ENCODE measurements around the gene ATP12A.
"Not testable (repeated sequence)": the region's sequence is repeated elsewhere in the genome, so short reads cannot be mapped to it uniquely, and the experiment has no call there.

The ATP12A gene

DNA sequence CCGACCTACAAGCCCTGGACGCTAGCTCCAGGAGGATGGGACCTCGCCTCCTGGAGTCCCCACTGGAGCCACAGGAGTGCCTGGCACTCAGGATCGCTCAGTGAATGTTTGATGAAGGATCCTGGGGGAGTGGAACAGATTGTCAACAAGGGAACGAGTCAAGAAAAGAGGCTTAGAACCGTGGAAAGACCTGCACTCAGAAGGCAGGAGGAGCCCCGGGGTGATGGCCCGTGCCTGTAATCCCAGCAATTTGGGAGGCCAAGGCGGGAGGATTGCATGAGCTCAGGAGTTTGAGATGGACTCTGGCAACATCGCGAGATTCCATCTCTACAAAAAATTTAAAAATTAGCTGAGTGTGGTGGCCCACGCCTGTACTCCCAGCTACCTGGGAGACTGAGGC lies 38.9 kb downstream of the ATP12A start:
- peak; percentile 9 for DNase-seq
- Mint-ChIP-seq H3K36me3 (ENCODE audit: low read depth) (no peaks in the 10 kb centered on the region), H3K27me3 (peaks cover 9% of the 10 kb centered on the region), H3K9me3 (no peaks in the 10 kb centered on the region), H3K4me3 (no peak overlapping the region), H3K4me1 (ENCODE audit: low read depth) (no peaks in the 10 kb centered on the region), H3K27ac (no peak overlapping the region)

DNA sequence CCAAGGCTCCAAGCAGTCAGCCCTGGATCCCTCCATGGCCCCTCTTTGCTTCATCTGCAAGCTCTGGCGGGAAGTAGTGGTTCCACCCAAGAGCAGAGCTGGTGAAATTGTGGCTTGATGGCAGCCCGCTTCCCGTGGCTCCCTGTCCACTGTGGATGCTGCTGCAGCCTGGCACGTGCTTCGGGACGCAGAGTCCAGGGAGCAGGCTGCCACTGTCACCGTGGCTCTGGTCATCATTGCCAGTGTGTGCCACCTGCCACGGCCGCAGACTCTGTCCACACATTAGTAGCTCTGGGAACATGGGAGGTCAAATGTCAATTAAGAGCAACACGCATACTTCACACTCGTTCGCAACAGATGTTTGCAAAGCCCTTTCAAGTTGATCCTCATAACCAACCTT lies 43.0 kb downstream of the ATP12A start:
- no peak overlapping the region for H3K27ac Mint-ChIP-seq
- no peaks in the 10 kb centered on the region for H3K27me3 Mint-ChIP-seq

DNA sequence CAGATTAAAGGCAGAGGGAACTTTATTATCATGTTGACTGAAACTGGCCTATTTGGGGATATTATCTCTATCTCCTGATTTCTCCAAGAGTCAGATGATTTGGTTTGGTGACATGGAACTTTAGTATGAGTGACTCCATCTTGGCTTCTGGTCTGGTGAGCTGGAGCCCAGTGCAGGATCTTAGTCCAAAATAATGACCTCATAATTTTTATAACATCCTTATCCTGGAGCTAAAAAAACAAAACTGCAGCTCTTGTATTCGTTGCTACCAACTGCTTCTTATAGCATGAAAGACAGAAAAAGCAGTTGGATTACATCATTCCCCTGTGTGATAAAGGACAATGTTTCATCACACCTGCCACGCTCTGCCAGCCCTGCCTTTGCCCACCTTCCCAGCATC lies 44.5 kb downstream of the ATP12A start:
- no peaks in the 10 kb centered on the region for H3K27me3 Mint-ChIP-seq
- no peak overlapping the region for H3K4me3 Mint-ChIP-seq
- no peaks in the 10 kb centered on the region for H3K36me3 Mint-ChIP-seq (ENCODE audit: low read depth)
- H3K4me1 Mint-ChIP-seq (ENCODE audit: low read depth): no peaks in the 10 kb centered on the region
- H3K9me3 Mint-ChIP-seq: no peaks in the 10 kb centered on the region
- no peak overlapping the region for H3K27ac Mint-ChIP-seq
- DNase-seq: no peak

More for the DNA sequence above, 43.0 kb downstream of the ATP12A start:
- peak; percentile 3 for DNase-seq
- Mint-ChIP-seq H3K36me3 (ENCODE audit: low read depth) (no peaks in the 10 kb centered on the region), H3K4me1 (ENCODE audit: low read depth) (no peaks in the 10 kb centered on the region), H3K4me3 (no peak overlapping the region), H3K9me3 (no peaks in the 10 kb centered on the region)

- Mint-ChIP-seq H3K4me3 (no peak overlapping the region), H3K36me3 (ENCODE audit: low read depth) (no peaks in the 10 kb centered on the region), H3K27ac (no peak overlapping the region), H3K4me1 (ENCODE audit: low read depth) (no peaks in the 10 kb centered on the region), H3K27me3 (no peaks in the 10 kb centered on the region), H3K9me3 (no peaks in the 10 kb centered on the region)
- no peak for DNase-seq
Measured at GRCh38 chr13:24725379-24725778, 45.2 kb downstream of the ATP12A start.

- H3K27ac Mint-ChIP-seq: no peak overlapping the region
- H3K36me3 Mint-ChIP-seq (ENCODE audit: low read depth): no peaks in the 10 kb centered on the region
- no peak overlapping the region for H3K4me3 Mint-ChIP-seq
- peaks cover 10% of the 10 kb centered on the region for H3K27me3 Mint-ChIP-seq
- H3K9me3 Mint-ChIP-seq: no peaks in the 10 kb centered on the region
- peak; percentile 69 for DNase-seq
- H3K4me1 Mint-ChIP-seq (ENCODE audit: low read depth): peaks cover 4% of the 10 kb centered on the region
Measured at GRCh38 chr13:24727731-24728601, 47.8 kb downstream of the ATP12A start.

DNA sequence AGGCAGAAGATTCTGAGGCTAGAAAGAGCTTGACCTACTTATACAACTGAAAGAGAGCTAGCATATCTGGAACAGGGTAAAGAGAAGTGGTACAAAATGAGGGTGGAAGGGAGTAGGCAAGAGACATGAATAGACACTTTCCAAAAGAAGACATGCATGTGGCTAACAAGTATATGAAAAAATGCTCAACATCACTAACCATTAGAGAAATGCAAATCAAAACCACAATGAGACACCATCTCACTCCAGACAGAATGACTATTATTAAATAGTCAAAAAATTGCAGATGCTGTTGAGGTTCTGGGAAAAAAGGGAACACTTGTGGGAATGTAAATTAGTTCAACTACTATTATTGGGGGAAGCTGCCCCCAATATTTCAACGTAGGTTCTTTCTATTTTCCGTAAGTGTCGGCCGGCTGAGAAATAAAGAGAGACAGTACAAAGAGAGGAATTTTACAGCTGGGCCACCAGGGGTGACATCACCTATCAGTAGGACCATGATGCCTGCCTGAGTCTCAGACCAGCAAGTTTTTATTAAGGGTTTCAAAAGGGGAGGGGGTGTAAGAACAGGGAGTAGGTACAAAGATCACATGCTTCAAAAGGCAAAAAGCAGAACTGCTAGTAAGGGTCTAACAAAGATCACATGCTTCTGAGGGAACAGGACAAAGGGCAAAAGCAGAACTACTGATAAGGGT lies 50.8 kb downstream of the ATP12A start:
- not testable (repeated sequence) for H3K9me3 Mint-ChIP-seq; DNase-seq; H3K4me3 Mint-ChIP-seq; H3K27ac Mint-ChIP-seq; H3K4me1 Mint-ChIP-seq (ENCODE audit: low read depth); H3K36me3 Mint-ChIP-seq (ENCODE audit: low read depth)
- peaks cover 10% of the 10 kb centered on the region for H3K27me3 Mint-ChIP-seq

GRCh38 chr13:24734950-24735349 lies 54.7 kb downstream of the ATP12A start:
- no peak overlapping the region for H3K4me3 Mint-ChIP-seq
- no peak for DNase-seq
- peaks cover 4% of the 10 kb centered on the region for H3K4me1 Mint-ChIP-seq (ENCODE audit: low read depth)
- H3K9me3 Mint-ChIP-seq: no peaks in the 10 kb centered on the region
- no peak overlapping the region for H3K27ac Mint-ChIP-seq
- H3K27me3 Mint-ChIP-seq: peaks cover 10% of the 10 kb centered on the region
- H3K36me3 Mint-ChIP-seq (ENCODE audit: low read depth): no peaks in the 10 kb centered on the region

GRCh38 chr13:24737042-24737441 lies 56.8 kb downstream of the ATP12A start:
- Mint-ChIP-seq H3K27ac (no peak overlapping the region), H3K36me3 (ENCODE audit: low read depth) (no peaks in the 10 kb centered on the region), H3K9me3 (no peaks in the 10 kb centered on the region), H3K4me1 (ENCODE audit: low read depth) (no peaks in the 10 kb centered on the region), H3K4me3 (no peak overlapping the region), H3K27me3 (peaks cover 3% of the 10 kb centered on the region)
- DNase-seq: no peak

GRCh38 chr13:24738366-24738847 lies 58.2 kb downstream of the ATP12A start:
- no peak overlapping the region for H3K4me3 Mint-ChIP-seq
- H3K27me3 Mint-ChIP-seq: peaks cover 7% of the 10 kb centered on the region
- H3K9me3 Mint-ChIP-seq: no peaks in the 10 kb centered on the region
- H3K36me3 Mint-ChIP-seq (ENCODE audit: low read depth): no peaks in the 10 kb centered on the region
- H3K4me1 Mint-ChIP-seq (ENCODE audit: low read depth): no peaks in the 10 kb centered on the region
- no peak for DNase-seq
- H3K27ac Mint-ChIP-seq: no peak overlapping the region

GRCh38 chr13:24740014-24740890 lies 60.0 kb downstream of the ATP12A start:
- no peak for DNase-seq

GRCh38 chr13:24741016-24741662 lies 60.9 kb downstream of the ATP12A start:
- no peaks in the 10 kb centered on the region for H3K9me3 Mint-ChIP-seq
- peaks cover 27% of the 10 kb centered on the region for H3K27me3 Mint-ChIP-seq
- H3K4me3 Mint-ChIP-seq: no peak overlapping the region
- no peaks in the 10 kb centered on the region for H3K36me3 Mint-ChIP-seq (ENCODE audit: low read depth)
- DNase-seq: no peak
- H3K4me1 Mint-ChIP-seq (ENCODE audit: low read depth): peaks cover 3% of the 10 kb centered on the region
- H3K27ac Mint-ChIP-seq: no peak overlapping the region

More at GRCh38 chr13:24740014-24740890, 60.0 kb downstream of the ATP12A start:
- peaks cover 22% of the 10 kb centered on the region for H3K27me3 Mint-ChIP-seq
- no peaks in the 10 kb centered on the region for H3K36me3 Mint-ChIP-seq (ENCODE audit: low read depth)
- no peak overlapping the region for H3K4me3 Mint-ChIP-seq
- peaks cover under 1% of the 10 kb centered on the region for H3K4me1 Mint-ChIP-seq (ENCODE audit: low read depth)
- no peak overlapping the region for H3K27ac Mint-ChIP-seq
- H3K9me3 Mint-ChIP-seq: no peaks in the 10 kb centered on the region

- Mint-ChIP-seq H3K4me3 (no peak overlapping the region), H3K4me1 (ENCODE audit: low read depth) (peaks cover 7% of the 10 kb centered on the region), H3K9me3 (no peaks in the 10 kb centered on the region), H3K27me3 (peaks cover 34% of the 10 kb centered on the region), H3K27ac (no peak overlapping the region), H3K36me3 (ENCODE audit: low read depth) (no peaks in the 10 kb centered on the region)
- no peak for DNase-seq
Measured at GRCh38 chr13:24741791-24742190, 61.6 kb downstream of the ATP12A start.

- H3K36me3 Mint-ChIP-seq (ENCODE audit: low read depth): no peaks in the 10 kb centered on the region
- H3K4me3 Mint-ChIP-seq: no peak overlapping the region
- peaks cover 12% of the 10 kb centered on the region for H3K4me1 Mint-ChIP-seq (ENCODE audit: low read depth)
- no peaks in the 10 kb centered on the region for H3K9me3 Mint-ChIP-seq
- no peak for DNase-seq
- H3K27ac Mint-ChIP-seq: no peak overlapping the region
- H3K27me3 Mint-ChIP-seq: peaks cover 39% of the 10 kb centered on the region
Measured at GRCh38 chr13:24742294-24742693, 62.1 kb downstream of the ATP12A start.

DNA sequence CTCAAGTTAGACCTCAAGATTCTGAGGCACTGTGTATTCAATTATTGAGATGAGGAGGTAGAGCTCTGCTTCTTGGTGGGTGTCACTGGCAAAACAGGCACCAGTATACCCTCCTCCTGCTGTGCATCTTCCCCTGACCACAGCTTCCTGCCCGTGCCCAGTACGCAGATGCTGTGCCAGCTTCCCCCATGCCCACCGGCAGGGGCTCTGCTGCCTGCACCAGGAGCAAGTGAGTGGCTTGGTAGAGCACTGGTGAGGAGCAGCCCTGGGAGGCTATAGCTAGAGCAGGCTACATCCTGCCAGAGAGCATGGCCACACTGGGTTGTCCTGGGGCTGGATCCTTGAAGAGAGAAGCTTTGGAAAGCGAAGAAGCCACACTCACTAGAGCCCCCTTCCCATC lies 62.8 kb downstream of the ATP12A start:
- no peaks in the 10 kb centered on the region for H3K9me3 Mint-ChIP-seq
- DNase-seq: no peak
- no peaks in the 10 kb centered on the region for H3K36me3 Mint-ChIP-seq (ENCODE audit: low read depth)
- peaks cover 44% of the 10 kb centered on the region for H3K27me3 Mint-ChIP-seq
- H3K27ac Mint-ChIP-seq: no peak overlapping the region
- H3K4me3 Mint-ChIP-seq: no peak overlapping the region
- peaks cover 15% of the 10 kb centered on the region for H3K4me1 Mint-ChIP-seq (ENCODE audit: low read depth)
